H1 (cell line): ENCODE measurements around the gene SPRYD4. TPM values are rescaled to one million over a fixed set of nuclear protein-coding genes. Genes with fewer than 3 reads are reported as not detected.

Experiments used
- CTCF ChIA-PET: fragments of 300-600 bp; sonication (Branson Sonifier 250); formaldehyde crosslinking; loops from one replicate; lab custom pipeline; 2021; ENCODE audit not compliant: partially characterized antibody; lab: Charles Lee
- POLR2A ChIA-PET: fragments of 300-600 bp; sonication (Branson Sonifier 250); formaldehyde crosslinking; loops from one replicate; lab custom pipeline; 2021; ENCODE audit warnings: inconsistent platforms; ENCODE audit not compliant: partially characterized antibody; lab: Charles Lee
- DNase-seq, 2 experiments: peaks; one replicate each; pipeline versions ENCODE4 v3.0.0 to v3.0.0-alpha.2; 2010 to 2022; ENCODE audit warnings: low spot score in 2 of 2, low read depth in 1 of 2, mixed read lengths in 1 of 2
- FAIRE-seq: peaks from 2 replicates; lab custom pipeline; 2011; peaks lifted over from hg19 to GRCh38; lab: Jason Lieb, UNC
- H2AFZ ChIP-seq: 2 replicates; pipeline ENCODE4 v1.8.1; 2012; ENCODE audit warnings: low read length, inconsistent platforms
- H2AK5ac ChIP-seq: 2 replicates; pipeline ENCODE4 v1.6.1; 2013; ENCODE audit warnings: low read depth, low read length
- H2BK120ac ChIP-seq: replicated peaks from 2 replicates; pipeline ENCODE3; 2013; ENCODE audit warnings: low read depth, low read length, inconsistent platforms
- H2BK12ac ChIP-seq: 2 replicates; pipeline ENCODE4 v1.6.1; 2013; ENCODE audit warnings: low read depth, low read length
- H2BK15ac ChIP-seq: 2 replicates; pipeline ENCODE4 v1.6.1; 2013; ENCODE audit warnings: low read length
- H2BK20ac ChIP-seq: 2 replicates; pipeline ENCODE4 v1.6.1; 2013; ENCODE audit warnings: low read length
- H2BK5ac ChIP-seq: 2 replicates; pipeline ENCODE4 v1.6.1; 2013; ENCODE audit warnings: low read depth, low read length
- H3K14ac ChIP-seq: 2 replicates; pipeline ENCODE4 v1.6.1; 2013; ENCODE audit warnings: inconsistent platforms; ENCODE audit not compliant: insufficient read length
- H3K18ac ChIP-seq: 2 replicates; pipeline ENCODE4 v1.6.1; 2013; ENCODE audit warnings: low read length; ENCODE audit errors: extremely low read depth
- H3K23ac ChIP-seq: 2 replicates; pipeline ENCODE4 v1.6.1; 2013; ENCODE audit warnings: inconsistent platforms; ENCODE audit not compliant: insufficient read length
- H3K23me2 ChIP-seq: 2 replicates; pipeline ENCODE4 v1.6.1; 2013; ENCODE audit warnings: low read depth, low read length
- H3K27ac ChIP-seq: 2 replicates; pipeline ENCODE4 v1.6.1; 2011; ENCODE audit warnings: low read depth, low read length, inconsistent platforms
- H3K27me3 ChIP-seq, 4 experiments: replicated peaks in 1 of 4; 1 replicate in 1 of 4; 2 replicates in 3 of 4; pipeline versions ENCODE4 v1.6.1 to v1.8.1; 2011 to 2013; ENCODE audit warnings: low read length in 3 of 4, mild to moderate bottlenecking in 3 of 4, inconsistent platforms in 2 of 4, mixed read lengths in 2 of 4, moderate library complexity in 1 of 4; ENCODE audit not compliant: control insufficient read depth in 3 of 4, insufficient read depth in 3 of 4; ENCODE audit errors: extremely low read depth in 1 of 4
- H3K36me3 ChIP-seq, 4 experiments: 2 replicates each; pipeline versions ENCODE4 v1.6.1 to v1.8.1; 2011 to 2013; ENCODE audit warnings: mild to moderate bottlenecking in 4 of 4, low read length in 3 of 4, moderate library complexity in 2 of 4, control low read depth in 1 of 4, inconsistent platforms in 1 of 4; ENCODE audit not compliant: insufficient read depth in 4 of 4, control insufficient read depth in 2 of 4
- H3K4ac ChIP-seq: replicated peaks from 2 replicates; pipeline ENCODE3; 2013; ENCODE audit warnings: low read length, low read depth, mixed read lengths, inconsistent platforms; ENCODE audit not compliant: insufficient read length
- H3K4me1 ChIP-seq, 4 experiments: replicated peaks in 1 of 4; 1 replicate in 1 of 4; 2 replicates in 3 of 4; pipeline versions ENCODE4 v1.6.1 to v1.8.1; 2011 to 2013; ENCODE audit warnings: low read length in 3 of 4, inconsistent platforms in 2 of 4, mixed read lengths in 1 of 4; ENCODE audit not compliant: insufficient read depth in 4 of 4, control insufficient read depth in 3 of 4
- H3K4me2 ChIP-seq, 2 experiments: 2 replicates each; pipeline versions ENCODE4 v1.6.1 to v1.8.1; 2011 to 2013; ENCODE audit warnings: low read depth in 2 of 2, low read length in 2 of 2, control low read depth in 1 of 2, inconsistent platforms in 1 of 2, mild to moderate bottlenecking in 1 of 2; ENCODE audit not compliant: insufficient read depth in 1 of 2
- H3K4me3 ChIP-seq, 4 experiments: fragments of 200-600, 300-600 bp in 1 of 4; sonication (generic), shearing (Covaris generic), sonication (Bioruptor Twin) in 1 of 4; 2 replicates each; pipeline versions ENCODE4 v1.5.1 to v1.8.1; 2011 to 2016; ENCODE audit warnings: low read length in 4 of 4, low read depth in 3 of 4, control low read depth in 2 of 4, inconsistent platforms in 2 of 4, mild to moderate bottlenecking in 2 of 4, mixed read lengths in 1 of 4, moderate library complexity in 1 of 4; ENCODE audit not compliant: insufficient read depth in 2 of 4; ENCODE audit errors: extremely low read depth in 1 of 4
- H3K56ac ChIP-seq: replicated peaks from 2 replicates; pipeline ENCODE3; 2013; ENCODE audit warnings: low read depth, mild to moderate bottlenecking, mixed read lengths, low read length, inconsistent platforms; ENCODE audit not compliant: insufficient read length
- H3K79me1 ChIP-seq: 2 replicates; pipeline ENCODE4 v1.6.1; 2013; ENCODE audit warnings: low read depth, low read length, control low read depth
- H3K79me2 ChIP-seq, 2 experiments: 2 replicates each; pipeline versions ENCODE4 v1.6.1 to v1.8.1; 2012 to 2013; ENCODE audit warnings: low read length in 2 of 2, mild to moderate bottlenecking in 2 of 2, inconsistent platforms in 1 of 2; ENCODE audit not compliant: insufficient read depth in 2 of 2, control insufficient read depth in 1 of 2
- H3K9ac ChIP-seq, 4 experiments: replicated peaks in 1 of 4; 1 replicate in 1 of 4; 2 replicates in 3 of 4; pipeline versions ENCODE4 v1.6.1 to v1.8.1; 2011 to 2013; ENCODE audit warnings: low read depth in 3 of 4, low read length in 3 of 4, control low read depth in 2 of 4, mild to moderate bottlenecking in 2 of 4, moderate library complexity in 2 of 4, inconsistent platforms in 1 of 4; ENCODE audit errors: extremely low read depth in 1 of 4
- H3K9me3 ChIP-seq, 2 experiments: 2 replicates each; pipeline versions ENCODE4 v1.6.1 to v1.8.1; 2012 to 2013; ENCODE audit warnings: mild to moderate bottlenecking in 2 of 2, moderate library complexity in 2 of 2, control low read depth in 1 of 2, inconsistent platforms in 1 of 2, low read depth in 1 of 2, low read length in 1 of 2, mixed read lengths in 1 of 2; ENCODE audit not compliant: insufficient read depth in 2 of 2
- H4K20me1 ChIP-seq, 2 experiments: replicated peaks in 1 of 2; 2 replicates each; pipeline versions ENCODE3 to v1.8.1; 2011 to 2013; ENCODE audit warnings: inconsistent platforms in 2 of 2, low read length in 2 of 2, mild to moderate bottlenecking in 1 of 2; ENCODE audit not compliant: insufficient read depth in 2 of 2, control insufficient read depth in 1 of 2
- H4K5ac ChIP-seq: 2 replicates; pipeline ENCODE4 v1.6.1; 2013; ENCODE audit warnings: low read length, low read depth, mixed read lengths, inconsistent platforms; ENCODE audit not compliant: insufficient read length
- H4K8ac ChIP-seq: 2 replicates; pipeline ENCODE4 v1.8.0; 2013; ENCODE audit warnings: mild to moderate bottlenecking, moderate library complexity, low read length, inconsistent platforms; ENCODE audit not compliant: insufficient read depth; ENCODE audit errors: extremely low read depth
- H4K91ac ChIP-seq: replicated peaks from 2 replicates; pipeline ENCODE3; 2013; ENCODE audit warnings: low read length, mixed read lengths, inconsistent platforms; ENCODE audit not compliant: insufficient read length
- ASH2L ChIP-seq: fragments of 200-600, 300-600 bp; sonication (generic); IDR thresholded peaks from one replicate; pipeline ENCODE4 v1.7.1; 2017; ENCODE audit warnings: low read length
- CEBPB ChIP-seq: IDR thresholded peaks from 2 replicates; pipeline ENCODE4 v1.6.1; 2012; ENCODE audit warnings: low read depth, low read length
- FOSL1 ChIP-seq: IDR thresholded peaks from 2 replicates; pipeline ENCODE4 v1.6.1; 2011; ENCODE audit warnings: mild to moderate bottlenecking, low read depth, low read length, moderate library complexity; ENCODE audit not compliant: insufficient read depth
- GTF2F1 ChIP-seq: IDR thresholded peaks from 2 replicates; pipeline ENCODE4 v1.6.1; 2012; ENCODE audit warnings: low read depth, low read length, improper control_type of control experiment, borderline replicate concordance
- KDM5A ChIP-seq: fragments of 200-600 bp; IDR thresholded peaks from 2 replicates; pipeline ENCODE4 v1.7.1; 2012; ENCODE audit warnings: mild to moderate bottlenecking, low read length, inconsistent platforms, mixed read lengths
- RAD21 ChIP-seq, 2 experiments: IDR thresholded peaks in 1 of 2; conservative IDR thresholded peaks in 1 of 2; 2 replicates each; pipeline ENCODE4 v1.6.1; 2011; ENCODE audit warnings: low read depth in 2 of 2, low read length in 2 of 2, improper control_type of control experiment in 1 of 2, inconsistent platforms in 1 of 2, mild to moderate bottlenecking in 1 of 2, moderate library complexity in 1 of 2
- SUZ12 ChIP-seq: fragments of 200-600 bp; sonication (generic); IDR thresholded peaks from 2 replicates; pipeline ENCODE4 v1.6.1; 2012; ENCODE audit warnings: mild to moderate bottlenecking, inconsistent platforms, low read length, moderate library complexity, mixed read lengths
- ZNF274 ChIP-seq: IDR thresholded peaks from 2 replicates; pipeline ENCODE4 v1.7.0; 2012; ENCODE audit warnings: low read length, borderline replicate concordance; ENCODE audit errors: extremely low read depth
- WGBS, 2 experiments: shearing (Covaris generic) in 1 of 2; methylation state at CpG; one replicate each; pipeline versions ENCODE4 v1.1.6 to v1.1.7; 2013 to 2015; ENCODE audit warnings: low lambda C conversion rate in 2 of 2, mixed read lengths in 2 of 2, inconsistent platforms in 1 of 2, low coverage in 1 of 2, missing lambda C conversion rate in 1 of 2; ENCODE audit not compliant: insufficient replicate concordance in 2 of 2, insufficient coverage in 1 of 2, insufficient read length in 1 of 2; ENCODE audit errors: extremely low coverage in 1 of 2, missing lambda C conversion rate in 1 of 2; 5-methylcytosine and 5-hydroxymethylcytosine counted together
- polyA plus RNA-seq, 7 experiments: library from polyadenylated mRNA; depleted of rRNA in 3 of 7; stranded (reverse) in 5 of 7; unstranded in 2 of 7; fragments of >200 nt in 5 of 7; fragments of 200-250 nt in 2 of 7; gene quantifications; 1 replicate in 5 of 7; 2 replicates in 1 of 7; 4 replicates in 1 of 7; pipeline versions ENCODE4 v1.2.1 to v1.2.3, GENCODE V29; 2011 to 2013; ENCODE audit warnings: missing spikeins in 2 of 7, mixed read lengths in 2 of 7
- total RNA-seq: library from RNA; stranded (reverse); fragmentation: NEBNext Ultra II Directional; extraction: Animal tissue kit (Norgen Biotek cat#: 25700); gene quantifications from 2 replicates; pipeline ENCODE4 v1.2.1, GENCODE V29; 2021
- TF ChIP-seq, protein P1 (sequence below): IDR thresholded peaks from 2 replicates; pipeline ENCODE4 v1.6.1; 2012; ENCODE audit warnings: inconsistent platforms

Gene SPRYD4
- total and polyA plus RNA-seq, 2 of the 8 experiments (the other 6 are each of a cell fraction or from before 2014, with no cell fraction given) = 4.3 to 5.3 TPM

DNA sequence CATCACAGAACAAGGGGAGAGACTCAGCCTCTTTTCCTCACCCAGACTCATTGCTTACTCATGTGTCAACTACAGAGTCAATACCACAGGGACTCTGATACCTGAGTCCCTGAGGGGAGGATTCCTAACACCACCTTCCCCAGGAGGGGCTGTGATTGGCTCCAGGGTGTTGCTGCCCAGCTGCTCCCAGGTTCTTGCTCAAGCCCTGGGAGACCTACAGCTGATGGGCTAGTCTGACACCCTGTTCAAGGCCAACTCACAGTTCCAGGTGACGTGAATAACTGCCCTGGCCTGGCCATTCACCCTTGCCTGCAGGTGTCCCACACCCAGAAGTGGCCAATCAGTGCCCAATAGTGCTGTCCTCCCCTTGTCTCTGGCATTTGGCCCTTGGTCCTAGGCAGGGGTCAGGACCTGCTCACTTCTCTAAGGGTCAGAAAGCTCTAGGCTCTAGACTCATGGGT, 8.6 kb downstream of the SPRYD4 start:
- H2BK20ac ChIP-seq = no peak overlapping the region
- ChIA-PET POLR2A (interaction anchor here (0.6 to 5.7 kb wide), 6 partner anchors 7 to 115 kb away, joined by 3 to 53 read pairs (median 6); partner anchors contain the start of genes SPRYD4 and TIMELESS), CTCF (interaction anchor here (1.1 to 1.5 kb wide), 5 partner anchors 13 to 160 kb away, joined by 3 to 4 read pairs (median 3); partner anchors contain the start of genes CNPY2 and STAT2)
- 85% methylated on average over 1 of the region's 1 CpG; no CpG with 5 or more reads in 1 of the 2 experiments for WGBS, 2 experiments
- no peak overlapping the region for H3K23ac ChIP-seq
- no peak overlapping the region for H2BK12ac ChIP-seq
- FAIRE-seq = no peak
- no peak overlapping the region for H3K4ac ChIP-seq
- no peaks in the 10 kb centered on the region for H3K23me2 ChIP-seq
- H4K91ac ChIP-seq = no peak overlapping the region
- H4K5ac ChIP-seq = no peak overlapping the region
- no peak overlapping the region for H3K27ac ChIP-seq
- H3K79me1 ChIP-seq = peaks cover 6% of the 10 kb centered on the region
- peaks cover 2% of the 10 kb centered on the region in 2 experiments for H4K20me1 ChIP-seq
- no peak overlapping the region for H3K56ac ChIP-seq
- H3K14ac ChIP-seq = no peak overlapping the region
- H4K8ac ChIP-seq = no peak overlapping the region
- H2BK120ac ChIP-seq = no peak overlapping the region
- H3K4me2 ChIP-seq = no peak overlapping the region
- H3K79me2 ChIP-seq = no peaks in the 10 kb centered on the region; a peak in 1 of 4 replicates
- no peak overlapping the region for H2AK5ac ChIP-seq
- H3K4me1 ChIP-seq = peaks cover 0 to 3% (median 0%) of the 10 kb centered on the region in 4 experiments; a peak in 1 of 7 replicates
- no peak overlapping the region for H3K18ac ChIP-seq
- H3K36me3 ChIP-seq = peaks cover 0 to 10% (median under 1%) of the 10 kb centered on the region in 4 experiments; a peak in 5 of 8 replicates
- H3K4me3 ChIP-seq = no peak overlapping the region
- H2BK5ac ChIP-seq = no peak overlapping the region
- no peak overlapping the region for H2BK15ac ChIP-seq
- no peak overlapping the region; a peak in 1 of 7 replicates for H3K9ac ChIP-seq
- TF ChIP-seq ASH2L (no peak), KDM5A (no peak), FOSL1 (no peak), GTF2F1 (no peak), ZNF274 (no peak), CEBPB (no peak), SUZ12 (no peak), RAD21 (IDR thresholded peaks at IDR 0.05 in 1 of 2, conservative IDR thresholded peaks at IDR 0.05 in 1 of 2; ENCODE audit: low read depth in 2 of 2, low read length in 2 of 2) (no peak)
- TF ChIP-seq, protein P1, sequence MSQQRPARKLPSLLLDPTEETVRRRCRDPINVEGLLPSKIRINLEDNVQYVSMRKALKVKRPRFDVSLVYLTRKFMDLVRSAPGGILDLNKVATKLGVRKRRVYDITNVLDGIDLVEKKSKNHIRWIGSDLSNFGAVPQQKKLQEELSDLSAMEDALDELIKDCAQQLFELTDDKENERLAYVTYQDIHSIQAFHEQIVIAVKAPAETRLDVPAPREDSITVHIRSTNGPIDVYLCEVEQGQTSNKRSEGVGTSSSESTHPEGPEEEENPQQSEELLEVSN = no peak
- H3K9me3 ChIP-seq = no peaks in the 10 kb centered on the region
- no peaks in the 10 kb centered on the region for H3K27me3 ChIP-seq
- DNase-seq = no peak
- no peak overlapping the region for H2AFZ ChIP-seq
